AG09309 (cell line): ENCODE measurements around the gene WDR77.

Source experiments
- DNase-seq: peaks from one replicate; pipeline ENCODE4 v3.0.0-alpha.2; 2010; ENCODE audit warnings: low read depth
- H3K4me3 ChIP-seq: 2 replicates; pipeline ENCODE4 v1.5.1; 2011; ENCODE audit warnings: mild to moderate bottlenecking, low read depth, low read length, moderate library complexity; ENCODE audit not compliant: control insufficient read depth
- CTCF ChIP-seq: IDR thresholded peaks from 2 replicates; pipeline ENCODE4 v1.5.1; 2011; ENCODE audit warnings: mild to moderate bottlenecking, low read depth, low read length, inconsistent platforms; ENCODE audit not compliant: insufficient read depth, control insufficient read depth; ENCODE audit errors: missing control alignments

WDR77 gene

DNA sequence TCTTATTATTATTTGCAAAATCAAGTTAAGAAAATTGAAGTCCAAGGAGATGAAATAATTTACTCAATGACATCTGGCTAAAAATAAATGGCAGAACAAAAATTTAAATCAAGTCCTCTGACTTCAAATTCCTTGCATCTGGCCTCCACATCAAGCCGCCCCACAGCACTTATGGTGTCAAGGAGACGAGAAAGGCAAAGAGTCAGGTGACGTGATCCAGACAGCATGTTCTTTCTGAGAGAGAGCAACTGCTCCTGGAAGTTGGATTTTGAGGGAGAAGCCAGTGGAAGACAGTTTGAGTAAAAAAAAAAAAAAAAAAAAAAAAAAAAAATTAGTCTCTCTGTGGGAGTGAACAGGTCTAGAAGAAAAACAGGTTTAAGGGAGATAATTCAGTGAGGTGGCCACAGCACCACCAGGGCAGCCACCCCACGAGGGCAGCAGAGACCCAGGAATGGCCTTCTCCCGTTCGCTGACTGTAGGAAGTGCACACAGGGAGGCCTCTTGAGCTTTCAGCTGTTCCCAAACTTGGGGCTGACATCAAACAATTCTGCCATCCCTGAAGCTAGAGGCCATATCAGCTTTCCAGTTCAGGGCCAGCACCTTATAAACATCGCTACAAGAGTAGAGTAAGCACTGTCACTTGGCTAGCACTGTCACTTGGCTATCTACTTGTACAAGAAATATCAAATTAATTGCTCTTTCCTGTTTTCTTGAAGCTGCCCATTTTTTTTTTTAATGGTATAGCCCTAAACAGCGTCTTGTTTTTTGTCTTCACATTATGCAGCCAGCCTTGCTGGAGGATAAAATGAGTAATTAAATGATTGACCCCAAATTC, 32.5 kb upstream of the WDR77 start:
- TF ChIP-seq CTCF, result peak; percentile 87
- no peak for DNase-seq

GRCh38 chr1:111480674-111481073, 31.6 kb upstream of the WDR77 start:
- no peak overlapping the region for H3K4me3 ChIP-seq
- TF ChIP-seq CTCF, result no peak
- DNase-seq, result no peak

More for the DNA sequence above, 32.5 kb upstream of the WDR77 start:
- no peak overlapping the region for H3K4me3 ChIP-seq

DNA sequence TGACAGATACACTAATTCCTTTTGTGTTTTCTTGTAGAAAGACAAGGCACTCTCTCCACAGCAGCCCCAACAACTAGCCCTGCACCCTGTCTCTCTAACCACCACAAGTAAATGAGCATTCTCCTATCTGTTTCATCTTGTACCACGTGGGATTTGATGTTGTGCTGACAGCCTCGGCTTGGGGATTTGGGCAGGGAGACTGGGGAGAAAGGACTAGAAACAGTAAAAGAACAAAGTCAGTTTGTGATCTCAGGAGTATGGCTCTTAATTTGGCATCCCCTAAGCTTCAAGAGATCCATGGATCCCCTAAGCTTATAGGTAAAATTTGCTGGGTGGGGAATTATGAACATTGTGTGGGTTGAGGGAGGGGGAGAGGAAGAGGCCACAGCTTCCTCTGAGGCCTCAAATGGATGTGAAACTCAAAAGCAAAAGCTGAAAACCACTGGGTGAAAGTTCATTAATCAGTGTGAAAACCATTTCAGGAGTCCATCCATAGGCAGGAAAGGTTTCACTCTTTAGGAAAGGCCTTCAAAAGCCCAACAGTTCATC, 27.8 kb upstream of the WDR77 start:
- no peak for TF ChIP-seq CTCF
- no peak for DNase-seq
- no peak overlapping the region for H3K4me3 ChIP-seq

- TF ChIP-seq CTCF, result no peak
- no peak overlapping the region for H3K4me3 ChIP-seq
- DNase-seq, result no peak
These were observed 27.2 kb upstream of the WDR77 start for GRCh38 chr1:111476214-111476613.

DNA sequence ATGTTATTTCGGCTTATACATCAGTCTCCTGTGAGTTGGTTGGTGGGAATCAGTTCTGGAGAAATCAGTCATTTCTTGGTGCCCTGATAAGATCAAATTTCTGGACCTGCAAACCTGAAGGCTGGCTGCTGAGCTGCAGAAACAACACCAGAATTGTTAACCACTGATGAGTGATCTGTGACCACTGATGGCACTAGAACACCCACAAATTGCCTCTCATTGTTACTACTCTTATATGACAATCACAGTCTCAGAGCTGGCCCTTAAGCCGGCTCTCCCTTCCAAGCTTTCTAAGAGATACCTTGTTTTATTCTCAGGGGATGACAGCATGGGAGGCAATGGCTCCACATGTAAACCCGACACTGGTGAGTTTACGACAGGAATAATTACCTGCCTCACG, 26.6 kb upstream of the WDR77 start:
- H3K4me3 ChIP-seq, result no peak overlapping the region
- TF ChIP-seq CTCF, result no peak
- no peak for DNase-seq

- DNase-seq, result no peak
- no peak for TF ChIP-seq CTCF
- no peak overlapping the region for H3K4me3 ChIP-seq
These were observed 25.5 kb upstream of the WDR77 start for GRCh38 chr1:111474521-111474920.
